Tibial nerve (tissue), 3 donors: Measurements from ENCODE around the gene DUSP8.

Experiments used
- CTCF ChIP-seq, 5 experiments: fragments of 200-600 bp in 3 of 5; fragments of 450-650 bp in 2 of 5; sonication (generic) in 3 of 5; IDR thresholded peaks; one replicate each; pipeline ENCODE4 v1.5.1; 2016 to 2019; ENCODE audit warnings: antibody characterized with exemption in 5 of 5, mild to moderate bottlenecking in 3 of 5, moderate library complexity in 2 of 5
- POLR2A ChIP-seq, 2 donors: fragments of 450-650 bp; IDR thresholded peaks; one replicate each; pipeline ENCODE4 v1.6.1; 2017; ENCODE audit warnings: antibody characterized with exemption in 2 of 2, mild to moderate bottlenecking in 2 of 2, moderate library complexity in 2 of 2

DNA sequence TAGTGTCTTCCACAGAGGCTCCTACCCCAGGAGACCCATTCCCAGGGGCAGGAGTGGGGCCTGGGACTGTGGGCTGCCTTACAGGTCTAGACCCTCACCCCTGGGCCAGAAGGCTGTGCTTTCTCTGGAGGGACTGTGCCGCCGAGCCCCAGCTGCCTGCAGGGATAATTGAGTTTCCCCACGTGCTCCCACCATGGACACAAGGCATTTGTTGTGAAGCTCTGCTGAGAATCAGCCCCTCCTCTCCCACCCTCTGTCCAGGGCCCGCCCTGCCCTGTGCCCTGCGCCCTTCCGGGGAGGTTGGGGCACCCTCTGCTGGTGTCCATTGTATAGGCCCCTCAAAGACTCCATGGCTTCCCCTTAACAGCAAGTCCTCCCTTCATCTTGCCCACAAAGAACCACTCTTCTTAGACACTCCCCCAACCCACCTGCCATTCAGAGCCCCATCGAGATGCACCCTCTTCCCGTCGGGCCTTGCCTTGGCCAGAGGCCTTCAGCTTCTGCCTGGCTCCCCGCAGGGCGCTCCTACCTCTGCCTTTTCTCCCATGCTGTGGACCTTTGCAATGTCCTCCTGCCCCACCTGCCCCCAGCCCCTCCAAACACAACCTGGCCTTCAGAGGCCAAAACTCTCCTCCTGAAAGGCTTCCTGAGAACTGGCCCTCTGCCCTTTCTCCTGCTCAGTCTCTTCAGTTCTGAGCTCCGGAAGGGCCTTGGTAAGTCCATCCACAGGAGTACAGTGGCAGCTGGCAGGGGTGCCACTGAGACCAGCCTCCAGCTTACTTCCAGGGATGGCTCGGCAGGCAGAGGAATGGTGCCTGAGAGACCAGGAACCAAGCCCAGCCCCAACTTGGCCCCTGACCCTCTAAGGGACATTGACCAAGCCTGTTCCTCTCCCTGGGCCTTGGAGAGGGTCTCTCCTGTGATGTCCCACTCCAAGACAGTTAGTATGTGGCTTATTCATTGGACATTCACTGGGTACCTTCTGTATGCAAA, 22.4 kb downstream of the DUSP8 start:
- TF ChIP-seq CTCF (IDR thresholded peaks at IDR 0.05) (peak in 1 of 5 experiments; percentile 19), POLR2A (IDR thresholded peaks at IDR 0.05) (no peak)
